ENCODE measurements around the gene NFATC1.

DNA sequence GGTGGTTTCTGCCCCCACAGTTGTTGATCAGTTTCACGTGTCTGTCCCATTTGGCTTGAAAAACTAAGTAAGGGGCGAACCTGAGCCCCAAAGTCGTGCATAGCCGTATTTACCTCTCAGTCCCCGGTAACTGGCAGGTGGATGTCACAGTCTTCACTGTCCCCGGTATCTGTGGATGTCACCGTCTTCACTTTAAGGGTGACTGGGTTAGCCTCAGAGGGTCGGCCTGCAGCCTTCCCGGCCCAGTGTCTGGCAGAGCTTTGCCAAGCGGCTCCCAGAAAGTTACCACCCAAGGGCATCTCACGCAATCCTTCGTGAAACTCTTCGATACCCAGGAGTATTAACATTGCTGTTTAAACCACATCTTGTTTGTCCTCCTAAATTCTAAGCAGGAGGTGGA lies 158.6 kb downstream of the NFATC1 start:
- TF ChIP-seq EZH2 (IDR thresholded peaks at IDR 0.05; ENCODE audit: borderline replicate concordance), result no peak
- TF ChIP-seq, protein P1, sequence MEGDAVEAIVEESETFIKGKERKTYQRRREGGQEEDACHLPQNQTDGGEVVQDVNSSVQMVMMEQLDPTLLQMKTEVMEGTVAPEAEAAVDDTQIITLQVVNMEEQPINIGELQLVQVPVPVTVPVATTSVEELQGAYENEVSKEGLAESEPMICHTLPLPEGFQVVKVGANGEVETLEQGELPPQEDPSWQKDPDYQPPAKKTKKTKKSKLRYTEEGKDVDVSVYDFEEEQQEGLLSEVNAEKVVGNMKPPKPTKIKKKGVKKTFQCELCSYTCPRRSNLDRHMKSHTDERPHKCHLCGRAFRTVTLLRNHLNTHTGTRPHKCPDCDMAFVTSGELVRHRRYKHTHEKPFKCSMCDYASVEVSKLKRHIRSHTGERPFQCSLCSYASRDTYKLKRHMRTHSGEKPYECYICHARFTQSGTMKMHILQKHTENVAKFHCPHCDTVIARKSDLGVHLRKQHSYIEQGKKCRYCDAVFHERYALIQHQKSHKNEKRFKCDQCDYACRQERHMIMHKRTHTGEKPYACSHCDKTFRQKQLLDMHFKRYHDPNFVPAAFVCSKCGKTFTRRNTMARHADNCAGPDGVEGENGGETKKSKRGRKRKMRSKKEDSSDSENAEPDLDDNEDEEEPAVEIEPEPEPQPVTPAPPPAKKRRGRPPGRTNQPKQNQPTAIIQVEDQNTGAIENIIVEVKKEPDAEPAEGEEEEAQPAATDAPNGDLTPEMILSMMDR (IDR thresholded peaks at IDR 0.05; ENCODE audit: poor library complexity), result no peak
